Gastrocnemius medialis (tissue), 4 donors: ENCODE measurements around the gene ZNF283. TPM values are rescaled to one million over a fixed set of nuclear protein-coding genes. Genes with fewer than 3 reads are reported as not detected.
"Not testable (repeated sequence)": the region's sequence is repeated elsewhere in the genome, so short reads cannot be mapped to it uniquely, and the experiment has no call there.

Experiments used
- ATAC-seq, 2 donors: fragments of 150-250 bp; one replicate each; pipeline ENCODE4 v1.9.1; 2016
- DNase-seq, 2 donors: peaks; one replicate each; pipeline ENCODE4 v3.0.0-alpha.2; 2019
- H3K27ac ChIP-seq, 4 donors: fragments of 200-600 bp; sonication (generic); 1 replicate in 1 of 4; 2 replicates in 3 of 4; pipeline ENCODE4 v1.5.1; 2016 to 2018; ENCODE audit warnings: mild to moderate bottlenecking in 2 of 4, moderate library complexity in 1 of 4
- H3K27me3 ChIP-seq, 3 donors: fragments of 200-600 bp; sonication (generic) in 2 of 3; 1 replicate in 1 of 3; 2 replicates in 2 of 3; pipeline versions ENCODE4 v1.5.1 to v1.6.0; 2016 to 2019; ENCODE audit warnings: mild to moderate bottlenecking in 1 of 3, moderate library complexity in 1 of 3
- H3K36me3 ChIP-seq, 2 donors: fragments of 200-600 bp; sonication (generic) in 1 of 2; one replicate each; pipeline ENCODE4 v1.5.1; 2017 to 2018
- H3K4me1 ChIP-seq, 2 donors: fragments of 200-600 bp; sonication (generic) in 1 of 2; one replicate each; pipeline ENCODE4 v1.5.1; 2016 to 2017; ENCODE audit warnings: mild to moderate bottlenecking in 2 of 2
- H3K4me3 ChIP-seq, 4 donors: fragments of 200-600 bp; sonication (generic) in 3 of 4; 1 replicate in 1 of 4; 2 replicates in 3 of 4; pipeline ENCODE4 v1.5.1; 2016 to 2019; ENCODE audit warnings: mild to moderate bottlenecking in 2 of 4
- H3K9me3 ChIP-seq, 3 donors: fragments of 200-600 bp; sonication (generic) in 2 of 3; 1 replicate in 1 of 3; 2 replicates in 2 of 3; pipeline ENCODE4 v1.5.1; 2016 to 2019
- POLR2A ChIP-seq, 2 donors: fragments of 450-650 bp; IDR thresholded peaks; one replicate each; pipeline ENCODE4 v1.6.1; 2017; ENCODE audit warnings: antibody characterized with exemption in 2 of 2, mild to moderate bottlenecking in 2 of 2, moderate library complexity in 2 of 2
- in situ Hi-C, 4 donors: fragments of 200-750 bp; cut with MboI; loops; one replicate each; pipeline versions ENCODE4 v1.15.0 to v1.8.0; 2017; ENCODE audit warnings: low sequenced_read_pairs in 4 of 4
- intact Hi-C: fragments of 100-400 bp; cut with DNase I; formaldehyde crosslinking; loops from one replicate; pipeline ENCODE4 v1.15.1; 2023; ENCODE audit warnings: low total_unique reads
- total RNA-seq, 4 donors: library from RNA; depleted of rRNA; stranded (reverse); fragments of >200 nt; gene quantifications; one replicate each; pipeline versions ENCODE4 v1.1.0 to v1.2.3, GENCODE V29; 2016
- TF ChIP-seq, protein P1 (sequence below), 5 experiments: fragments of 450-650 bp in 3 of 5; fragments of 200-600 bp in 2 of 5; sonication (generic) in 2 of 5; IDR thresholded peaks in 4 of 5; conservative IDR thresholded peaks in 1 of 5; 1 replicate in 4 of 5; 2 replicates in 1 of 5; pipeline ENCODE4 v1.5.1; 2016 to 2019; ENCODE audit warnings: antibody characterized with exemption in 5 of 5, mild to moderate bottlenecking in 3 of 5, moderate library complexity in 3 of 5

ZNF283 gene
- total RNA-seq, 4 donors from 2014 or later = 1.4 to 7.3 (median 2.1) TPM

DNA sequence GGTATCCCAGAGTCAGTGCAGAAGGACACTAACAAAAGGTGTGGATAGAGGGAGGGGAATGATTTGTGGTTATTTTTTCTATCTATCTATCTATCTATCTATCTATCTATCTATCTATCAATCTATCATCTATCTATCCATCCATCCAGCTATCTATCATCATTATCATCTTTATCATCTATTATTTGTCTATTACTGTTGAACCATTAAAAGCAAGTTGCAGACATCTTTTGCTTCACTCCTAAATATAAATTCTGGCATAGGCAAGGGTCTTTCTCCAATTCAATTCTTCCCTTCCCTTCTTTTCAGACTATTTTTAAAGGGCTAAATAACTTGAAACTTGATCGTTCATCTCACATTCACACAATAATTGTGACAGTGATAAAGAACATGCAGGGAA lies 14.9 kb upstream of the ZNF283 start:
- TF ChIP-seq, protein P1, sequence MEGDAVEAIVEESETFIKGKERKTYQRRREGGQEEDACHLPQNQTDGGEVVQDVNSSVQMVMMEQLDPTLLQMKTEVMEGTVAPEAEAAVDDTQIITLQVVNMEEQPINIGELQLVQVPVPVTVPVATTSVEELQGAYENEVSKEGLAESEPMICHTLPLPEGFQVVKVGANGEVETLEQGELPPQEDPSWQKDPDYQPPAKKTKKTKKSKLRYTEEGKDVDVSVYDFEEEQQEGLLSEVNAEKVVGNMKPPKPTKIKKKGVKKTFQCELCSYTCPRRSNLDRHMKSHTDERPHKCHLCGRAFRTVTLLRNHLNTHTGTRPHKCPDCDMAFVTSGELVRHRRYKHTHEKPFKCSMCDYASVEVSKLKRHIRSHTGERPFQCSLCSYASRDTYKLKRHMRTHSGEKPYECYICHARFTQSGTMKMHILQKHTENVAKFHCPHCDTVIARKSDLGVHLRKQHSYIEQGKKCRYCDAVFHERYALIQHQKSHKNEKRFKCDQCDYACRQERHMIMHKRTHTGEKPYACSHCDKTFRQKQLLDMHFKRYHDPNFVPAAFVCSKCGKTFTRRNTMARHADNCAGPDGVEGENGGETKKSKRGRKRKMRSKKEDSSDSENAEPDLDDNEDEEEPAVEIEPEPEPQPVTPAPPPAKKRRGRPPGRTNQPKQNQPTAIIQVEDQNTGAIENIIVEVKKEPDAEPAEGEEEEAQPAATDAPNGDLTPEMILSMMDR (IDR thresholded peaks at IDR 0.05 in 4 of 5, conservative IDR thresholded peaks at IDR 0.05 in 1 of 5) = no peak
- no peak for TF ChIP-seq POLR2A (IDR thresholded peaks at IDR 0.05)
- Histone ChIP-seq H3K9me3 (no peaks in the 10 kb centered on the region), H3K36me3 (no peaks in the 10 kb centered on the region), H3K4me3 (no peak overlapping the region), H3K27me3 (peaks cover 0 to 3% (median 0%) of the 10 kb centered on the region in 3 donors), H3K27ac (no peak overlapping the region), H3K4me1 (no peaks in the 10 kb centered on the region)
- no peak for ATAC-seq
- DNase-seq = no peak
- in situ Hi-C loops = no loop called here
- intact Hi-C loops = no loop called here

DNA sequence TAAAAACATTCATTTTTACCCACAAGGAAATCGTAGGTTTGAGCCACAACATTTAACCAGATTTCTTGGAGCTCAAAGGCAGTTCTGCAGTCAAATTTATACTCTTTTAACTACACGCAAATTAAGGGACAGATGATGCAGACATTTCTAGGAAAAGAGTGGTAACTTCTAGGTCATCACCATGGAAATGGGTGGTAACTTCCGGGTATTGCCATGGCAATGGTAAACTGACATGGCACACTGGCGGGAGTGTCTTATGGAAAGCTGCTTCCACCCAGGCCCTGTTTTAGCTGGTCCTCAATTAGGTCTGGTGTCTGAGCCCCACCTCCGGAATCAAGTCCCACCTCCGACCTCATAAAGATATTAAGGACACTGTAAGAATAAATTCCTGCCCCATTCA lies 14.4 kb upstream of the ZNF283 start:
- no peaks in the 10 kb centered on the region for H3K9me3 ChIP-seq
- H3K36me3 ChIP-seq = no peaks in the 10 kb centered on the region
- no peaks in the 10 kb centered on the region for H3K4me1 ChIP-seq
- in situ Hi-C loops = no loop called here
- H3K27me3 ChIP-seq = peaks cover 0 to 3% (median 0%) of the 10 kb centered on the region in 3 donors
- H3K4me3 ChIP-seq = no peak overlapping the region
- DNase-seq (no peak), ATAC-seq (no peak)
- H3K27ac ChIP-seq = no peak overlapping the region
- intact Hi-C loops = no loop called here
- no peak for TF ChIP-seq POLR2A (IDR thresholded peaks at IDR 0.05)
- TF ChIP-seq, protein P1 (IDR thresholded peaks at IDR 0.05 in 4 of 5, conservative IDR thresholded peaks at IDR 0.05 in 1 of 5) = no peak

DNA sequence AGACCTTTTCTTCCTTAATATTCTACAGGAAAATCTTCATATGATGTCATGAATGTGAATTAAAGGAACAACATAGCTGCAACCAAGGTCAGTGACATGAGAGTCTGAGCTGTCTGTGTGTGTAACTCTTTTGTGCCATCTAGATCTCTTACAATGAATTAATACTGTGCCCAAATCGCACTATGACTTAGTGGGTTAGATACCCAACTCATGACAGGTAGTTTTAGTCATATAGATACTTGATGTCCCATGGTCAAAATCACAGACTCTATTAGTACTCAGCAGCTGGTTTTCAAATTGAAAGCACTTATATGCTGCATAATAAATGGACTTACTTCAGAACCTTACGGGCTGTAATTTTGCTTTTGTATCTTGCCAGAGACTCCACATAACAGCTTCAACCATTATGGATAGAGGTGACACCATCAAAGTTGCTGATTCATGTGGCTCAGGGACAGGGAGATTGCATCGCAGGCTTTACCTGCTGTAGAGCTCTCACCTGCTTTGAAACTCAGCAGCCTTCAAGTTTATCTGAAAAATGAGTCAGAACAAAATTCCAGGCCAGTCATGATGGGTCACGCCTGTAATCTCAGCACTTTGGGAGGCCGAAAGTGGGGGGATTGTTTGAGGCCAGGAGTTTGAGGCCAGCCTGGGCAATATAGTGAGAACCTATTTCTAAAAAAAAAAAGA lies 12.3 kb upstream of the ZNF283 start:
- no peak for TF ChIP-seq POLR2A (IDR thresholded peaks at IDR 0.05)
- TF ChIP-seq, protein P1 (IDR thresholded peaks at IDR 0.05 in 4 of 5, conservative IDR thresholded peaks at IDR 0.05 in 1 of 5) = no peak
- Histone ChIP-seq H3K27ac (no peak overlapping the region), H3K36me3 (no peaks in the 10 kb centered on the region), H3K4me1 (no peaks in the 10 kb centered on the region), H3K9me3 (no peaks in the 10 kb centered on the region), H3K27me3 (peaks cover under 1 to 5% (median 3%) of the 10 kb centered on the region in 3 donors), H3K4me3 (no peak overlapping the region)
- no peak for ATAC-seq
- intact Hi-C loops (no loop called here), in situ Hi-C loops (no loop called here)
- no peak for DNase-seq

GRCh38 chr19:43817454-43817853 lies 9.7 kb upstream of the ZNF283 start:
- ATAC-seq, intact Hi-C loops, H3K4me1 ChIP-seq, H3K4me3 ChIP-seq, H3K27ac ChIP-seq, DNase-seq, in situ Hi-C loops, H3K36me3 ChIP-seq, H3K9me3 ChIP-seq: not testable (repeated sequence)
- H3K27me3 ChIP-seq = peaks cover 11 to 26% (median 13%) of the 10 kb centered on the region in 3 donors

DNA sequence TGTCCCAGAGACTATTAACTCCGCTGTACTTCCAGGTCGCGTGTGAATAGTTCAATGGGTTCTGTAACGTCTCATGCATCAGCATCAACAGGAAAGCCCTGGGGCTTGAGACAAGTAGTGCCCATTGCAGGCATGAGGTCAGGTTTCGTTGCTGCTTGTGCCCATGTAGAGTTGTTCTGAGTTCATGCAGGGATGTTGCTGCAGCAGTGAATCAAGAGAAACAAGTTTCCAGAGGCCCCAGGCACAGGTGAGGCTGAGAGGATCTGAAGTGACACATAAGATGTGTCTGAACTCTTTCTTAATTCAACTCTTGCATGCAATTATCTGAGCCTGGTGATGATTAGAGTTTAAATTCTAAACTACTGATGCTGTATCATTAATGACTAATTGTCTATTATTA lies 8.6 kb upstream of the ZNF283 start:
- in situ Hi-C loops (no loop called here), intact Hi-C loops (no loop called here)
- DNase-seq (no peak), ATAC-seq (no peak)
- Histone ChIP-seq H3K27ac (no peak overlapping the region), H3K9me3 (no peaks in the 10 kb centered on the region), H3K36me3 (no peaks in the 10 kb centered on the region), H3K4me3 (no peak overlapping the region), H3K27me3 (peaks cover 11 to 26% (median 13%) of the 10 kb centered on the region in 3 donors), H3K4me1 (peaks cover 0 to 4% of the 10 kb centered on the region in 2 donors)
- no peak for TF ChIP-seq POLR2A (IDR thresholded peaks at IDR 0.05)
- TF ChIP-seq, protein P1 (IDR thresholded peaks at IDR 0.05 in 4 of 5, conservative IDR thresholded peaks at IDR 0.05 in 1 of 5) = no peak
